Liver (tissue), 9 donors: ENCODE measurements around the gene RELCH. TPM values are rescaled to one million over a fixed set of nuclear protein-coding genes. Genes with fewer than 3 reads are reported as not detected.

ENCODE experiments used
- DNase-seq: peaks from one replicate; pipeline ENCODE4 v3.0.0-alpha.2; 2017; ENCODE audit warnings: low spot score
- H3K27ac ChIP-seq, 2 donors: one replicate each; pipeline ENCODE4 v1.7.0; 2013; ENCODE audit warnings: inconsistent platforms in 2 of 2, low read length in 2 of 2, control low read depth in 1 of 2, low read depth in 1 of 2, mild to moderate bottlenecking in 1 of 2
- H3K27me3 ChIP-seq, 4 donors: one replicate each; pipeline versions ENCODE4 v1.6.1 to v1.7.0; 2013; ENCODE audit warnings: low read length in 3 of 4, inconsistent platforms in 1 of 4, mild to moderate bottlenecking in 1 of 4, moderate library complexity in 1 of 4; ENCODE audit not compliant: control insufficient read depth in 4 of 4, insufficient read depth in 4 of 4
- H3K36me3 ChIP-seq, 4 donors: one replicate each; pipeline versions ENCODE4 v1.6.1 to v1.7.0; 2013; ENCODE audit warnings: low read length in 3 of 4, mild to moderate bottlenecking in 3 of 4, low read depth in 1 of 4, moderate library complexity in 1 of 4; ENCODE audit not compliant: control insufficient read depth in 4 of 4, insufficient read depth in 3 of 4
- H3K4me1 ChIP-seq, 4 donors: one replicate each; pipeline versions ENCODE4 v1.6.1 to v1.7.0; 2013; ENCODE audit warnings: low read length in 3 of 4, mild to moderate bottlenecking in 3 of 4, moderate library complexity in 1 of 4; ENCODE audit not compliant: control insufficient read depth in 4 of 4, insufficient read depth in 4 of 4
- H3K4me3 ChIP-seq, 3 donors: one replicate each; pipeline versions ENCODE4 v1.6.1 to v1.7.0; 2013; ENCODE audit warnings: low read length in 3 of 3, control low read depth in 1 of 3, low read depth in 1 of 3, mild to moderate bottlenecking in 1 of 3
- H3K9ac ChIP-seq, 2 donors: one replicate each; pipeline ENCODE4 v1.7.0; 2013; ENCODE audit warnings: low read length in 2 of 2, mild to moderate bottlenecking in 2 of 2, moderate library complexity in 2 of 2, control low read depth in 1 of 2, low read depth in 1 of 2
- H3K9me3 ChIP-seq, 4 donors: one replicate each; pipeline versions ENCODE4 v1.6.1 to v1.7.0; 2013; ENCODE audit warnings: low read length in 3 of 4; ENCODE audit not compliant: control insufficient read depth in 4 of 4
- CTCF ChIP-seq: fragments of 150-350 bp; IDR thresholded peaks from 2 replicates; pipeline ENCODE4 v1.5.1; 2017; ENCODE audit warnings: improper control_type of control experiment, low read depth, low read length; ENCODE audit not compliant: missing input control
- EGR1 ChIP-seq, 2 donors: IDR thresholded peaks; 2 replicates each; pipeline ENCODE4 v1.6.1; 2016 to 2018; ENCODE audit warnings: antibody characterized with exemption in 2 of 2, low read depth in 2 of 2
- FOXA1 ChIP-seq: IDR thresholded peaks from 2 replicates; pipeline ENCODE4 v1.6.1; 2016; ENCODE audit warnings: antibody characterized with exemption
- FOXA2 ChIP-seq: IDR thresholded peaks from 2 replicates; pipeline ENCODE4 v1.6.1; 2016; ENCODE audit warnings: antibody characterized with exemption
- GABPA ChIP-seq, 2 donors: IDR thresholded peaks in 1 of 2; conservative IDR thresholded peaks in 1 of 2; 2 replicates each; pipeline ENCODE4 v1.6.1; 2016; ENCODE audit warnings: antibody characterized with exemption in 2 of 2, mild to moderate bottlenecking in 1 of 2, moderate library complexity in 1 of 2
- HNF4A ChIP-seq, 2 donors: conservative IDR thresholded peaks; 2 replicates each; pipeline ENCODE4 v1.6.1; 2016; ENCODE audit warnings: antibody characterized with exemption in 2 of 2, mild to moderate bottlenecking in 2 of 2
- HNF4G ChIP-seq: IDR thresholded peaks from 2 replicates; pipeline ENCODE4 v1.6.1; 2016; ENCODE audit warnings: antibody characterized with exemption
- JUND ChIP-seq, 2 donors: IDR thresholded peaks; 2 replicates each; pipeline ENCODE4 v1.6.1; 2016; ENCODE audit warnings: antibody characterized with exemption in 2 of 2
- MAX ChIP-seq: IDR thresholded peaks from 2 replicates; pipeline ENCODE4 v1.6.1; 2016; ENCODE audit warnings: antibody characterized with exemption
- NR2F2 ChIP-seq: IDR thresholded peaks from 2 replicates; pipeline ENCODE4 v1.6.1; 2016; ENCODE audit warnings: antibody characterized with exemption
- RAD21 ChIP-seq, 2 donors: IDR thresholded peaks; 2 replicates each; pipeline ENCODE4 v1.6.1; 2016; ENCODE audit warnings: antibody characterized with exemption in 2 of 2, mild to moderate bottlenecking in 2 of 2
- REST ChIP-seq: IDR thresholded peaks from 2 replicates; pipeline ENCODE4 v1.6.1; 2016; ENCODE audit warnings: antibody characterized with exemption, mild to moderate bottlenecking
- RXRA ChIP-seq, 2 donors: IDR thresholded peaks; 2 replicates each; pipeline ENCODE4 v1.6.1; 2017 to 2018; ENCODE audit warnings: antibody characterized with exemption in 2 of 2, mild to moderate bottlenecking in 1 of 2
- SP1 ChIP-seq: IDR thresholded peaks from 2 replicates; pipeline ENCODE4 v1.6.1; 2018; ENCODE audit warnings: antibody characterized with exemption, mild to moderate bottlenecking
- TAF1 ChIP-seq: conservative IDR thresholded peaks from 2 replicates; pipeline ENCODE4 v1.6.1; 2016; ENCODE audit warnings: antibody characterized with exemption, mild to moderate bottlenecking
- ZBTB33 ChIP-seq: IDR thresholded peaks from 2 replicates; pipeline ENCODE4 v1.6.1; 2016; ENCODE audit warnings: antibody characterized with exemption
- WGBS: extraction: QIAGEN DNeasy Blood & Tissue Kit; methylation state at CpG from one replicate; pipeline ENCODE4 v1.1.7; 2013; 5-methylcytosine and 5-hydroxymethylcytosine counted together
- polyA plus RNA-seq, 2 donors: library from polyadenylated mRNA; stranded (reverse) in 1 of 2; unstranded in 1 of 2; fragments of 200-250 nt in 1 of 2; fragments of >200 nt in 1 of 2; fragmentation: Nextera tagmentation in 1 of 2; extraction: Ambion mirVana in 1 of 2; gene quantifications; one replicate each; pipeline versions ENCODE4 v1.2.1 to v1.2.3, GENCODE V29; 2013 to 2015
- total RNA-seq, 2 donors: library from RNA; depleted of rRNA; stranded (reverse); fragments of >200 nt; gene quantifications; one replicate each; pipeline ENCODE4 v1.2.3, GENCODE V29; 2014
- donor health status: healthy.
- donor health status: healthy.
- donor health status: healthy.
- donor health status: healthy.
- donor health status: healthy.

RELCH gene
- total and polyA plus RNA-seq, 4 donors: 4.3 to 21.7 (median 11.0) TPM

- no peaks in the 10 kb centered on the region for H3K9me3 ChIP-seq
- no peaks in the 10 kb centered on the region for H3K36me3 ChIP-seq
- H3K27me3 ChIP-seq: no peaks in the 10 kb centered on the region
- WGBS: 93% methylated on average over 4 of the region's 4 CpGs
- H3K27ac ChIP-seq: no peak overlapping the region
- TF ChIP-seq HNF4A (conservative IDR thresholded peaks at IDR 0.05): no peak
- no peak for TF ChIP-seq FOXA1
- TF ChIP-seq JUND (IDR thresholded peaks at IDR 0.05): no peak
- TF ChIP-seq SP1: no peak
- TF ChIP-seq ZBTB33: no peak
- TF ChIP-seq GABPA (IDR thresholded peaks at IDR 0.05 in 1 of 2, conservative IDR thresholded peaks at IDR 0.05 in 1 of 2): no peak
- TF ChIP-seq EGR1 (IDR thresholded peaks at IDR 0.05; ENCODE audit: low read depth in 2 of 2): no peak
- TF ChIP-seq MAX: no peak
- TF ChIP-seq RXRA (IDR thresholded peaks at IDR 0.05): no peak
- TF ChIP-seq TAF1: no peak
- TF ChIP-seq RAD21 (IDR thresholded peaks at IDR 0.05): no peak
- no peak overlapping the region for H3K9ac ChIP-seq
- no peaks in the 10 kb centered on the region for H3K4me1 ChIP-seq
- no peak overlapping the region for H3K4me3 ChIP-seq
- DNase-seq: no peak
Observed at GRCh38 chr18:62206593-62206992, 19.5 kb downstream of the RELCH start.

GRCh38 chr18:62209046-62209445 lies 22.0 kb downstream of the RELCH start:
- no peak overlapping the region for H3K4me3 ChIP-seq
- DNase-seq: no peak
- H3K4me1 ChIP-seq: no peaks in the 10 kb centered on the region
- H3K27me3 ChIP-seq: no peaks in the 10 kb centered on the region
- H3K27ac ChIP-seq: no peak overlapping the region
- no peak overlapping the region for H3K9ac ChIP-seq
- TF ChIP-seq NR2F2 (no peak), HNF4G (no peak), SP1 (no peak), FOXA1 (no peak), ZBTB33 (no peak), TAF1 (no peak), MAX (no peak), HNF4A (conservative IDR thresholded peaks at IDR 0.05) (no peak), RXRA (IDR thresholded peaks at IDR 0.05) (no peak), CTCF (no peak), EGR1 (IDR thresholded peaks at IDR 0.05; ENCODE audit: low read depth in 2 of 2) (no peak), RAD21 (IDR thresholded peaks at IDR 0.05) (no peak), GABPA (IDR thresholded peaks at IDR 0.05 in 1 of 2, conservative IDR thresholded peaks at IDR 0.05 in 1 of 2) (no peak), REST (no peak), FOXA2 (no peak)
- no peaks in the 10 kb centered on the region for H3K9me3 ChIP-seq
- H3K36me3 ChIP-seq: peaks cover 0 to 7% (median under 1%) of the 10 kb centered on the region in 4 donors
